NB4 (cell line): ENCODE data around the gene IQCF2.

Experiments used
- DNase-seq: peaks from one replicate; pipeline ENCODE4 v3.0.0; 2010; ENCODE audit warnings: low read depth
- H3K4me3 ChIP-seq: one replicate; pipeline ENCODE4 v1.5.1; 2011; ENCODE audit warnings: mild to moderate bottlenecking, low read depth, low read length, moderate library complexity
- CTCF ChIP-seq: IDR thresholded peaks from one replicate; pipeline ENCODE4 v1.5.1; 2012; ENCODE audit warnings: low read depth, low read length
- MAX ChIP-seq: IDR thresholded peaks from 2 replicates; pipeline ENCODE4 v1.6.1; 2011; ENCODE audit warnings: low read depth, low read length
- MYC ChIP-seq: IDR thresholded peaks from 2 replicates; pipeline ENCODE4 v1.6.1; 2011; ENCODE audit warnings: low read depth, low read length
- POLR2A ChIP-seq: IDR thresholded peaks from 2 replicates; pipeline ENCODE4 v1.6.1; 2011; ENCODE audit warnings: mild to moderate bottlenecking; ENCODE audit not compliant: insufficient read length; ENCODE audit errors: extremely low read depth

The IQCF2 gene

GRCh38 chr3:51873876-51874275, 12.5 kb downstream of the IQCF2 start:
- no peak for DNase-seq
- H3K4me3 ChIP-seq: no peak overlapping the region
- no peak for TF ChIP-seq POLR2A
- TF ChIP-seq MYC: no peak
- no peak for TF ChIP-seq MAX
- TF ChIP-seq CTCF: no peak

GRCh38 chr3:51874411-51874810, 13.0 kb downstream of the IQCF2 start:
- no peak for DNase-seq
- H3K4me3 ChIP-seq: no peak overlapping the region
- no peak for TF ChIP-seq MYC
- no peak for TF ChIP-seq MAX

GRCh38 chr3:51874889-51875288, 13.5 kb downstream of the IQCF2 start:
- TF ChIP-seq MAX: no peak
- no peak for TF ChIP-seq POLR2A
- TF ChIP-seq MYC: no peak
- TF ChIP-seq CTCF: no peak
- H3K4me3 ChIP-seq: no peak overlapping the region
- no peak for DNase-seq

DNA sequence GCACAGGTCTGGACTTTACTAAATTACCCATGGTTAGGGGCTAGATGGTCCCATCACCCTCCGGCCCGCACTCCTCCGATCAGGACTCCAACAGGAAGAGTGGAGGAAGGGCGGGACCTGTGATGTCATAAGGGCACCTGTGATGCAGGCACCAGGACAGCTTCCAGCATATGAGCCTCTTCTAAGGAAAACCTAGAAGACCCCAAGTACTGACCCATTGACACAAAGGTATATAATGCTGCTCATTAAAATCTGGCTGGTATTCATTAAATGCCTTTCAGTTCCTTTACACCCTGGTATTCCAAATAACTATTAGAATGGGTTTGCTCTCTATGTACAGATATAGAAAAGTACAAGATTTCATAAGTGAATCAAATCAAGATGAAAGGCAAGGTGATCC, 14.1 kb downstream of the IQCF2 start, which contains the start of gene IQCF5:
IQCF5 (minus strand) TSS at position 101 of the 400 bp plus-strand sequence; CDS start at position 31, 70 bp downstream.
- no peak for DNase-seq
- TF ChIP-seq CTCF (no peak), MYC (no peak), MAX (no peak), POLR2A (no peak)
- H3K4me3 ChIP-seq: no peak within 1 kb of the TSS

DNA sequence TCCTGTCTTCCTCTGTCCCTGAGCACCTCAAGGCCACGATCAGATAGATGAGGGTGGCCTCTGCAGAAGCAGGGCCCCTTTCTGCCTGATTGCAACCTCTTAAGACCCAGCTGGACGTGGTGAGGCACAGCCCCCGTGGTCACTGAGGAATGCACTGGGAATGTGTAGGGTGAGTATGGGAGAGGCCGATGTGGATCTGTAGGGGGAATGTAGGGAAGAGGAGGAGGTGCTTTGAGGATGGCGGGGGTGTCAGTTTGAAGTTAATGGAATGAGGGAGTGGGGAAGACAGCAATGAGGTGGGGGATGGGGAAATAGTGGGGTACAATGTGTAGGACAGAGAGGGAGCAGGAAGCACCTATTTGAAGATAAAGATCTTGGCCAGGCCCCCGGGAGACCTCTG, 14.8 kb downstream of the IQCF2 start:
- DNase-seq: no peak
- no peak overlapping the region for H3K4me3 ChIP-seq
- TF ChIP-seq MAX: no peak
- TF ChIP-seq POLR2A: no peak
- no peak for TF ChIP-seq CTCF
- no peak for TF ChIP-seq MYC

DNA sequence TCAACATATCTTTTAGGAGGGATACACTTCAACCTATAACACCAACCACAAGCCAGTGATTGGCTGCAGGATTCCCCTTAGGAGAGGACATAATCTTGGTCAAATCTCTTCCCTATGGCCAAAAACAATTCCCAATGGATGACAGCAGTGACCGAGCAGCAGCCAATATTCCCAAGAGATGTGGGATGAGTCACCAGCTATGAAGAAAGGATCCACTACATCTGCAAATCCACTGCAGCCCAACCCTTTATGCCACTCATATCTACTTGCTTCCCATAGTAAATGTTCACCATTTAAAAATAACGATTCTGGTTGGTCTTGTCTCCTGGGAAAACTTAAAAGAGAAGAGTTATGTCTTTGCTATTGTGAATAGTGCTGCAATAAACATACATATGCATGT, 18.5 kb downstream of the IQCF2 start:
- H3K4me3 ChIP-seq: no peak overlapping the region
- TF ChIP-seq MYC (no peak), MAX (no peak), POLR2A (no peak), CTCF (no peak)
- no peak for DNase-seq
